Endothelial cell of umbilical vein (primary cell): Measurements from ENCODE around the gene CACHD1. TPM values are rescaled to one million over a fixed set of nuclear protein-coding genes. Genes with fewer than 3 reads are reported as not detected.

ENCODE experiments used
- BruUV-seq: library from RNA; stranded (reverse); fragments of 400-500 nt; replicated peaks from 2 replicates; lab custom pipeline; 2021; lab: Mats Ljungman, UMichigan
- CTCF ChIA-PET: fragments of 300-600, 350-600 bp; sonication (Branson Sonifier 250); formaldehyde crosslinking; loops from one replicate; lab custom pipeline; 2021; ENCODE audit warnings: antibody characterized with exemption, inconsistent platforms; lab: Charles Lee
- POLR2A ChIA-PET: fragments of 300-600, 350-600 bp; sonication (Branson Sonifier 250); formaldehyde crosslinking; loops from one replicate; lab custom pipeline; 2021; ENCODE audit warnings: antibody characterized with exemption, inconsistent platforms; lab: Charles Lee
- DNase-seq: peaks from one replicate; pipeline ENCODE4 v3.0.0-alpha.2; 2011; ENCODE audit warnings: low read depth, low spot score
- FAIRE-seq: peaks from 2 replicates; lab custom pipeline; 2011; peaks lifted over from hg19 to GRCh38; lab: Jason Lieb, UNC
- H2AFZ ChIP-seq: 2 replicates; pipeline ENCODE4 v1.6.0; 2012; ENCODE audit warnings: low read depth, low read length, control low read depth, inconsistent platforms
- H3K27ac ChIP-seq: 2 replicates; pipeline ENCODE4 v1.5.1; 2011; ENCODE audit warnings: low read depth, mild to moderate bottlenecking, control low read depth, low read length, moderate library complexity; ENCODE audit not compliant: insufficient read depth
- H3K27me3 ChIP-seq, 2 experiments: 2 replicates each; pipeline versions ENCODE4 v1.6.0 to v1.6.1; 2011; ENCODE audit warnings: low read length in 2 of 2, mixed read lengths in 1 of 2; ENCODE audit not compliant: control insufficient read depth in 2 of 2, insufficient read depth in 2 of 2
- H3K36me3 ChIP-seq, 2 experiments: 2 replicates in 1 of 2; 3 replicates in 1 of 2; pipeline ENCODE4 v1.5.1; 2011; ENCODE audit warnings: low read length in 2 of 2, mild to moderate bottlenecking in 1 of 2, moderate library complexity in 1 of 2; ENCODE audit not compliant: control insufficient read depth in 2 of 2, insufficient read depth in 2 of 2; ENCODE audit errors: extremely low read depth in 1 of 2
- H3K4me1 ChIP-seq: 3 replicates; pipeline ENCODE4 v1.5.1; 2011; ENCODE audit warnings: mild to moderate bottlenecking, low read length; ENCODE audit not compliant: control insufficient read depth, insufficient read depth; ENCODE audit errors: extremely low read depth
- H3K4me2 ChIP-seq: 2 replicates; pipeline ENCODE4 v1.6.1; 2011; ENCODE audit warnings: low read length, control low read depth, mixed read lengths; ENCODE audit not compliant: insufficient read depth
- H3K4me3 ChIP-seq, 3 experiments: fragments of 200-600 bp in 1 of 3; sonication (generic), shearing (Covaris generic) in 1 of 3; replicated peaks in 1 of 3; 2 replicates each; pipeline ENCODE4 v1.5.1; 2011 to 2016; ENCODE audit warnings: control low read depth in 3 of 3, low read length in 3 of 3, mild to moderate bottlenecking in 2 of 3, inconsistent platforms in 1 of 3, low read depth in 1 of 3, moderate library complexity in 1 of 3; ENCODE audit not compliant: insufficient read depth in 1 of 3
- H3K79me2 ChIP-seq: 2 replicates; pipeline ENCODE4 v1.6.0; 2012; ENCODE audit warnings: low read length, inconsistent platforms; ENCODE audit not compliant: control insufficient read depth, insufficient read depth
- H3K9ac ChIP-seq: replicated peaks from 2 replicates; pipeline ENCODE3; 2011; ENCODE audit warnings: low read length, control low read depth; ENCODE audit not compliant: insufficient read depth; ENCODE audit errors: extremely low read depth
- H3K9me1 ChIP-seq: replicated peaks from 3 replicates; pipeline ENCODE4 v1.6.0; 2011; ENCODE audit warnings: mild to moderate bottlenecking, low read length; ENCODE audit not compliant: control insufficient read depth, insufficient read depth; ENCODE audit errors: extremely low read depth
- H3K9me3 ChIP-seq: replicated peaks from 2 replicates; pipeline ENCODE4 v1.5.1; 2012; ENCODE audit warnings: low read length, inconsistent platforms; ENCODE audit not compliant: control insufficient read depth, insufficient read depth
- H4K20me1 ChIP-seq: replicated peaks from 2 replicates; pipeline ENCODE3; 2011; ENCODE audit warnings: mild to moderate bottlenecking, low read length; ENCODE audit not compliant: control insufficient read depth, insufficient read depth; ENCODE audit errors: extremely low read depth
- CTCF ChIP-seq, 2 donors: IDR thresholded peaks; 1 replicate in 1 of 2; 2 replicates in 1 of 2; pipeline ENCODE4 v1.5.1; 2011; ENCODE audit warnings: low read length in 2 of 2, mild to moderate bottlenecking in 2 of 2, moderate library complexity in 2 of 2, control low read depth in 1 of 2, inconsistent platforms in 1 of 2, low read depth in 1 of 2; ENCODE audit not compliant: insufficient read depth in 1 of 2; ENCODE audit errors: extremely low read depth in 1 of 2
- EZH2 ChIP-seq: IDR thresholded peaks from 2 replicates; pipeline ENCODE4 v1.6.1; 2012; ENCODE audit warnings: borderline replicate concordance, low read depth, mild to moderate bottlenecking, moderate library complexity, low read length, inconsistent platforms; ENCODE audit not compliant: severe bottlenecking
- FOS ChIP-seq: IDR thresholded peaks from 2 replicates; pipeline ENCODE4 v1.6.1; 2011; ENCODE audit warnings: mild to moderate bottlenecking, low read length, moderate library complexity, borderline replicate concordance; ENCODE audit not compliant: insufficient read depth
- GATA2 ChIP-seq: IDR thresholded peaks from 2 replicates; pipeline ENCODE4 v1.7.0; 2011; ENCODE audit warnings: low read depth, mild to moderate bottlenecking, moderate library complexity, mixed read lengths, low read length; ENCODE audit not compliant: insufficient read length, insufficient read depth
- JUN ChIP-seq: IDR thresholded peaks from 2 replicates; pipeline ENCODE4 v1.6.1; 2011; ENCODE audit warnings: borderline replicate concordance, low read depth; ENCODE audit not compliant: insufficient read length, insufficient read depth
- MAX ChIP-seq: IDR thresholded peaks from 2 replicates; pipeline ENCODE4 v1.6.1; 2011; ENCODE audit not compliant: insufficient read depth, insufficient read length
- MYC ChIP-seq: IDR thresholded peaks from one replicate; pipeline ENCODE4 v1.6.1; 2011; ENCODE audit warnings: mild to moderate bottlenecking, low read depth, low read length
- POLR2A ChIP-seq: IDR thresholded peaks from 2 replicates; pipeline ENCODE4 v1.6.1; 2012; ENCODE audit warnings: low read depth, mild to moderate bottlenecking, control low read depth, low read length
- POLR2AphosphoS5 ChIP-seq: IDR thresholded peaks from 2 replicates; pipeline ENCODE4 v1.6.1; 2012; ENCODE audit warnings: low read depth, mild to moderate bottlenecking, control low read depth, low read length, moderate library complexity; ENCODE audit not compliant: insufficient read depth
- dilution Hi-C: fragments of 300-500 bp; cut with MboI; formaldehyde crosslinking; loops from one replicate; pipeline ENCODE4 v1.15.0; 2019; ENCODE audit warnings: low sequenced_read_pairs; ENCODE audit not compliant: extremely low pct_ligation_motif_present
- intact Hi-C: fragments of 100-400 bp; cut with micrococcal nuclease; formaldehyde crosslinking; loops from one replicate; pipeline ENCODE4 v1.10.0; 2022
- polyA plus RNA-seq, 4 experiments: library from polyadenylated mRNA; depleted of rRNA in 3 of 4; stranded (reverse) in 3 of 4; unstranded in 1 of 4; fragments of >200 nt; gene quantifications; 2 replicates each; pipeline versions ENCODE4 v1.2.1 to v1.2.3, GENCODE V29; 2011 to 2012; ENCODE audit warnings: missing spikeins in 1 of 4
- total RNA-seq: library from RNA; stranded (reverse); gene quantifications from 2 replicates; pipeline ENCODE4 v1.2.3, GENCODE V29; 2021

The CACHD1 gene
- total and polyA plus RNA-seq, 2 donors (not counting 3 experiments of a cell fraction or from before 2014, with no cell fraction given) = 3.6 to 9.3 TPM

- ChIA-PET POLR2A (no interaction called here), CTCF (interaction anchor here (1.0 kb wide), 1 partner anchor 270 kb away, joined by 3 read pairs; no protein-coding TSS in a partner anchor)
- Histone ChIP-seq H3K79me2 (no peaks in the 10 kb centered on the region), H3K27ac (no peak overlapping the region), H3K4me1 (no peaks in the 10 kb centered on the region), H3K36me3 (no peaks in the 10 kb centered on the region), H3K9me3 (no peaks in the 10 kb centered on the region), H3K27me3 (no peaks in the 10 kb centered on the region), H3K9ac (no peak overlapping the region), H4K20me1 (no peaks in the 10 kb centered on the region), H3K4me3 (no peak overlapping the region), H3K9me1 (no peaks in the 10 kb centered on the region), H3K4me2 (no peak overlapping the region), H2AFZ (no peak overlapping the region)
- no TSS peak for BruUV-seq
- DNase-seq (no peak), FAIRE-seq (no peak)
- intact Hi-C loops = no loop called here
- TF ChIP-seq POLR2A (no peak), MYC (no peak), GATA2 (no peak), JUN (no peak), FOS (no peak), CTCF (IDR thresholded peaks at IDR 0.05; ENCODE audit: extremely low read depth in 1 of 2, insufficient read depth in 1 of 2, low read depth in 1 of 2, low read length in 2 of 2) (no peak), EZH2 (no peak), POLR2AphosphoS5 (no peak), MAX (no peak)
- dilution Hi-C loops = no loop called here
Measured at GRCh38 chr1:64553285-64553684, 83.4 kb downstream of the CACHD1 start.
